Right atrium auricular region (tissue), 2 donors: Measurements from ENCODE around the gene KCNJ16. TPM values are rescaled to one million over a fixed set of nuclear protein-coding genes. Genes with fewer than 3 reads are reported as not detected.

Experiments
- DNase-seq: peaks from one replicate; pipeline ENCODE4 v3.0.0-alpha.2; 2019; ENCODE audit warnings: low spot score
- H3K27ac ChIP-seq, 2 donors: fragments of 200-600 bp; sonication (generic); 1 replicate in 1 of 2; 2 replicates in 1 of 2; pipeline ENCODE4 v1.5.1; 2016 to 2019
- H3K27me3 ChIP-seq, 2 donors: fragments of 200-600 bp; sonication (generic); one replicate each; pipeline versions ENCODE4 v1.5.1 to v1.6.0; 2017 to 2019
- H3K36me3 ChIP-seq: fragments of 200-600 bp; sonication (generic); one replicate; pipeline ENCODE4 v1.5.1; 2016
- H3K4me1 ChIP-seq, 2 donors: fragments of 200-600 bp; sonication (generic); one replicate each; pipeline versions ENCODE4 v1.5.1 to v1.6.0; 2017 to 2019
- H3K4me3 ChIP-seq, 2 donors: fragments of 200-600 bp; sonication (generic); 1 replicate in 1 of 2; 2 replicates in 1 of 2; pipeline ENCODE4 v1.5.1; 2017 to 2019; ENCODE audit warnings: mild to moderate bottlenecking in 1 of 2, moderate library complexity in 1 of 2
- H3K9me3 ChIP-seq, 2 donors: fragments of 200-600 bp; sonication (generic); one replicate each; pipeline ENCODE4 v1.5.1; 2019
- CTCF ChIP-seq, 2 donors: fragments of 200-600 bp; sonication (generic); IDR thresholded peaks; one replicate each; pipeline ENCODE4 v1.5.1; 2019; ENCODE audit warnings: antibody characterized with exemption in 2 of 2
- total RNA-seq, 2 donors: library from RNA; depleted of rRNA; stranded (reverse); fragments of >200 nt; gene quantifications; one replicate each; pipeline ENCODE4 v1.1.0, GENCODE V29; 2016

The KCNJ16 gene
- total RNA-seq, 2 donors from 2014 or later, result 0.59 TPM; not detected in 1

GRCh38 chr17:70139449-70139993, 64.5 kb downstream of the KCNJ16 start:
- H3K27me3 ChIP-seq, result no peaks in the 10 kb centered on the region
- TF ChIP-seq CTCF (IDR thresholded peaks at IDR 0.05), result no peak
- H3K27ac ChIP-seq, result no peak overlapping the region
- H3K4me3 ChIP-seq, result no peak overlapping the region
- no peaks in the 10 kb centered on the region for H3K36me3 ChIP-seq
- H3K9me3 ChIP-seq, result no peaks in the 10 kb centered on the region
- no peak for DNase-seq
- peaks cover 0 to 9% of the 10 kb centered on the region in 2 donors for H3K4me1 ChIP-seq

GRCh38 chr17:70144260-70144846, 69.3 kb downstream of the KCNJ16 start:
- Histone ChIP-seq H3K4me1 (no peaks in the 10 kb centered on the region), H3K27ac (no peak overlapping the region), H3K9me3 (no peaks in the 10 kb centered on the region), H3K36me3 (no peaks in the 10 kb centered on the region), H3K27me3 (no peaks in the 10 kb centered on the region), H3K4me3 (no peak overlapping the region)
- DNase-seq, result no peak
- peak; percentile 60 to 81 for TF ChIP-seq CTCF (IDR thresholded peaks at IDR 0.05)

DNA sequence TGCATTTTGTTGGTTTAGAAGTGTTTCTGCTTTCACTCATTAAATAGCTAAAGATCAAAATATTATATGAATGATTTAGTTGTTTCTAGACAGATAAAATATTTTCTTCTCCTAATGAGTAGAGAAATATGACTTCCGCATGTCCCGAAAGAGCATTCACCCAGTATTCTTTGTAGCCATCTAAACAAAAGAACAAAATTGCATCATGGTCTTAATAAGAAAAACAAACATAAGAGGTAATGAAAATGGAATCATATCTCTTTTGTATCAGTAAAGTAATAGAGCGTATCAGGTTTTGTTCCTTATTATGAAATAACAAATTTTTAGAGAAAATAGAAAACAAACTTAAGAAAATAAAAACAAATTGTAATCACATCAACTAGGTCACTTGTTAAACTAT, 78.2 kb downstream of the KCNJ16 start:
- Histone ChIP-seq H3K4me3 (no peak overlapping the region), H3K9me3 (no peaks in the 10 kb centered on the region), H3K4me1 (no peaks in the 10 kb centered on the region), H3K36me3 (no peaks in the 10 kb centered on the region), H3K27ac (no peak overlapping the region), H3K27me3 (no peaks in the 10 kb centered on the region)
- no peak for TF ChIP-seq CTCF (IDR thresholded peaks at IDR 0.05)
- no peak for DNase-seq

DNA sequence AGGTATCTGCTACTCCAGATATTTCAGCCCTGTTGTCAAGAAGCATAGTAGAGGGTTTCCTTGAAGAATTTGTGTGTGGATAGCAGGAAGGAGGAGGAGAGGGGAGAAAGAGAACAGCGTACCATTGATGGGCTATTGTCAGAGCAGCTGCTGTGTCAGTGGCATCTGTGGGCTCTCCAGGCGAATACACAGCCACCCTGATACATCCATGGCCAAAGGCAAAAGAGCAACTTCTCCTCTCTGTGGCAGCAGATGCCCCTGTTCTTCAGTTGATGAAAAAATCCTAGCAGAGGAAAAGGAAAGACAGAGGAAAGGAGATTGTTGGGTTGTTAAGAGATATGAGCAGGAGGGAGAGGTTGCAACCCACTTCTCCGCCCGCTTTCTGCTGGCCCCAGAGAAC, 82.1 kb downstream of the KCNJ16 start:
- Histone ChIP-seq H3K4me3 (no peak overlapping the region), H3K27ac (no peak overlapping the region), H3K36me3 (no peaks in the 10 kb centered on the region), H3K27me3 (no peaks in the 10 kb centered on the region), H3K4me1 (no peaks in the 10 kb centered on the region), H3K9me3 (no peaks in the 10 kb centered on the region)
- no peak for TF ChIP-seq CTCF (IDR thresholded peaks at IDR 0.05)
- no peak for DNase-seq

GRCh38 chr17:70158180-70158579, 83.2 kb downstream of the KCNJ16 start:
- H3K4me3 ChIP-seq, result no peak overlapping the region
- H3K27me3 ChIP-seq, result no peaks in the 10 kb centered on the region
- H3K36me3 ChIP-seq, result no peaks in the 10 kb centered on the region
- no peak overlapping the region for H3K27ac ChIP-seq
- no peaks in the 10 kb centered on the region for H3K9me3 ChIP-seq
- DNase-seq, result no peak
- H3K4me1 ChIP-seq, result no peaks in the 10 kb centered on the region
- TF ChIP-seq CTCF (IDR thresholded peaks at IDR 0.05), result no peak

GRCh38 chr17:70158591-70158990, 83.6 kb downstream of the KCNJ16 start:
- no peak for DNase-seq
- H3K27me3 ChIP-seq, result no peaks in the 10 kb centered on the region

More at GRCh38 chr17:70158591-70158990, 83.6 kb downstream of the KCNJ16 start:
- Histone ChIP-seq H3K4me1 (no peaks in the 10 kb centered on the region), H3K4me3 (no peak overlapping the region), H3K9me3 (no peaks in the 10 kb centered on the region), H3K27ac (no peak overlapping the region), H3K36me3 (no peaks in the 10 kb centered on the region)
- TF ChIP-seq CTCF (IDR thresholded peaks at IDR 0.05), result no peak
